Pulmonary artery endothelial cell (primary cell): ENCODE measurements around the gene HOXA10. TPM values are rescaled to one million over a fixed set of nuclear protein-coding genes. Genes with fewer than 3 reads are reported as not detected.

Experiments
- DNase-seq: peaks from one replicate; pipeline ENCODE4 v3.0.0-alpha.2; 2011; ENCODE audit warnings: low read depth, low spot score
- total RNA-seq: library from RNA; depleted of rRNA; stranded (reverse); fragments of >200 nt; gene quantifications from 2 replicates; pipeline ENCODE4 v1.2.3, GENCODE V29; 2014

Gene HOXA10
- total RNA-seq, 1 donor from 2014 or later, result 0.07 TPM

DNA sequence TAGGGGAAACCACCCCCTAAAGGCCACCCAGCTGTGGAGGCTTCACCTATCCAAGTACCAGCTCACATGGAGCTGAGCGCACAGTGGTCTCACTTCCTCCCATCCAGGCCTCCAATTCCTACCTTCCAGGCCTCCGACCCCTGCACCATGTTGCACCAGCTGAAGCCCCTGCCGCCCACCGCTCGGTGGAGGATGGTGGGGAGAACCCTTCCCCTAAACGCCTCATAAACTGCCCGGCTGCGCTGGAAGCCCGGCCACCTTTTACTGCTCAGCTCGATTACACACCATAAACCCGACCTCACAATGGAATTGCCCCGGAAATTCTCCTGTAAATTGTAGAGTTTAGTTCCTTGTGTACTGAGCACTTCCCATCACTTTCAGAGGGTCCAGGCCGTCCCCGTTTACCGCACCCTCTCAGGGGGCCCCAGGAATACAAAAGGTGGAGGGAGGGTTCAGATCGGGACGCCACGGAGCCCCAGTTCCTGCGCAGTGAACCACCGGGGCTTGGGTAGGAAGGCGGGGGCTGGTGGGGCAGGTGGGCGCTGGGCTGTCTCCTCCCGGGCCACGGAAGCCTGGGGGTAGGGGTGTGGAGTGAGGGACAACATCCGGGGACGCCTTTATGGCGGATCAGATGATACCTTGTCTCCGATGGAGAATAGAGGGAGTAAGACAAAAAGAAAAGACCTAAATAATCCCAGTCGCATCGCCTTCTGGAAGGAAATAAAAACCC is 16.3 kb downstream of the HOXA10 start:
- DNase-seq, result no peak

DNA sequence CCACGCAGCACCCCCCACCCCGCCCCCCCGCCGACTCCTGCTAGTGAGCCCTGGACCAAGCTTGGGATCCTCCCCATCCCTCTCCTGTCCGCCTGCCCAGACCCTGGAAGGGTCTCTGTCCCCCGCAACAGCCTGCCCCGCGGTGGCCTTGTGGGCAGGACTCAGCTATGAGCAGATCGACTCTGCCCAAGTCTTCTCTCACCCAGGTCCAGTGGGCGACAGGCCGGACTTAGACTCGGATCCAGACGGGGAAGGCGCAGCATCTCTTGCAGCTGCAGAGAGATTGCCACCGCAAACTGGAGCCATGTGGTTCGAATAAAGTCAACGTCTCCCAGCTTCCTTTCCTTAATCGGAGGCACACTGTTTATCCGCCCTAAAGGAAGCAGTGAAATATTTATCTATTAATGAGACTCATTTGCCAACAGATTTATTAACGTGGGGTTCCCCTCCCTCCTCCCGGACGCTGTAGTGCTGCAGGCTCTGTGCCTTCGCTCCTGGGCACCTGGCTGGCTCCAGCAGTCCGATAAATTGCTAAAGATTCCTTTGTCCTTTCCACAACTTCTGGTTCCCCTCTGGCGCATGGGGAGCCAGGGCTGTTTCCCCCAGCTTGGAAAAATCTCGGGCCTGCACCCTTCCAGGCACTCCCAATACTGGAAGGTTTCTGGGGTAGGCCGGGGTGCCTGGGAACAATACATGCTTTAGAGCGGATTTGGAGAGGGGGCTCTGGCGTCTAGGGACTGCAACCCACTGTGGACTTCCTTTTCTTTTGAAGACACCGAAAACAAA is 17.0 kb downstream of the HOXA10 start:
- no peak for DNase-seq

DNA sequence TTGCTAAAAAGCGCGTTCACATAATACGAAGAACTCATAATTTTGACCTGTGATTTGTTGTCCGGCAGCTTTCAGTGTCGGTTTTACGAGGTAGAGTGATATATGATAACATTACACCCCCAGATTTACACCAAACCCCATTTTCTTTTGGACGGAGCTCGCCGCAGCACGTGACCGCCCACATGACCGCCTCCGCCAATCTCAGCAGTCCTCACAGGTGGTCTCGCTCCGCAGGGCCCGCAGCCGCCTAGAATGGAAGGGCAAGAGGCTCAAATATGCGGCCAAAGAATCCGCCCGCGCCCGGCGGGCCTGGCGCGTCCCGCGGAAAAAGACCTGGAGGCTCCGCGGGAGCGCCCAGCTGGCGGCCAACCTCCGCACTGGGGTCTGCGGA is 17.6 kb downstream of the HOXA10 start, which contains the start of gene HOXA7:
HOXA7 (minus strand) TSS at position 168 of the 391 bp plus-strand sequence; CDS start at position 38, 130 bp downstream.
- DNase-seq, result no peak

DNA sequence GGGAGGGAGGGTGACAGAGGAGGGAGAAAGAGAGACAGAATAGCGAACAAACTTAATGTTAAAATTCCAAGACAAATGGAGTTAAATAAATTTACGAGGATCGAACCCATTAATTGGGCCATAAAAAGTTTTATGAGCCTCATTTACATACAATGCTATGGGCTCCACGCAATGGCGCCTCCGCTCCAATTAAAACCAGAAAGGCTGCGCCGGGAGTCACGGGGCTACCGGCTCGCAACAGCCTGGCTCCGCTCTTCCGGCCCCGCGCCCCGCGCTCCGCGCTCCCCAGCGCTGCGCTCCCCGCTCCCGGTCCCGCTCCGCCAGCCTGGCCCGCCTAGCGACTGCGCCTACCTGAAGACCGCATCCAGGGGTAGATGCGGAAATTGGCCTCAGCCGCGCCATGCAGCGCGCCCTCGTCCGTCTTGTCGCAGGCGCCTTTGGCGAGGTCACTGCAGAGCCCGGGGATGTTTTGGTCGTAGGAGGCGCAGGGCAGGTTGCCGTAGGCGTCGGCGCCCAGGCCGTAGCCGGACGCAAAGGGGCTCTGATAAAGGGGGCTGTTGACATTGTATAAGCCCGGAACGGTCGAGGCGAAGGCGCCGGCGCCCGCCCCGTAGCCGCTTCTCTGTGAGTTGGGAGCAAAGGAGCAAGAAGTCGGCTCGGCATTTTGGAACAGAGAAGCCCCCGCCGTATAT is 18.2 kb downstream of the HOXA10 start:
- DNase-seq, result no peak

DNA sequence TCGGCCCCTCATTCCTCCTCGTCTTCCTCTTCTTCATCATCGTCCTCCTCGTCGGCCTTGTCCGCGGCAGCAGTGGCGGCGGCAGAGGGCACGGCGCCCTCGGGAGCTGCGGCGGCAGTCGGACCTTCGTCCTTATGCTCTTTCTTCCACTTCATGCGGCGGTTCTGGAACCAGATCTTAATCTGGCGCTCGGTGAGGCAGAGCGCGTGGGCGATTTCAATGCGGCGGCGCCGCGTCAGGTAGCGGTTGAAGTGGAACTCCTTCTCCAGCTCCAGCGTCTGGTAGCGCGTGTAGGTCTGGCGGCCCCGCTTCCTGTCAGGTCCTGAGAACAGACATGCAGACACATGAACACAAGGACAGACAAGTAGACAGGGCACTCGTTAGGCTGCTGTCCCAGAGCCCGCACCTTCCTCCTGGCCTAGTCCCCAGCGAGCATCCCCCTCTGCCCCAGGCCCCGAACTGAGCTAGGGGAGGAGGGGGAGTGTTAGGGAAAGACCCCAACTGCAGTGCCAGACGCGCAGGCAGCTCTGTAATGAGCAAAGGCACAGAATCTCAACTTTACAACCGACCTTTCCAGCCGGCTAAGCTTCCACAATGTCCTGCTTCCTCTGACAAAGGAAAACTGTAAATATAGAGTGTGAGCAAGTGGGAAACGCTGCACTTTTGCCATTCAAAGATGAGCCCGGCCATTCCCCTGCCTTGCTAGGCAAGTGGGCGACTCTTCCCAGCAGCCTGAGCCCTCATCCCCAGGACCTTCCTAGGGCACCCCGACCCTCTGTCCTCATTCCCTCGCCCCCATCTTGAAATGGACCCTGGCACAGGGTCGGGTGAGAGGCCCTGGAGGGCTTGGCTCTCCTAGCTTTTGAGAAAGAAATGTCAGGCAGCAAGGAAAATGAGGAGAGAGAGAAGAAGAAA is 19.0 kb downstream of the HOXA10 start:
- DNase-seq, result no peak

DNA sequence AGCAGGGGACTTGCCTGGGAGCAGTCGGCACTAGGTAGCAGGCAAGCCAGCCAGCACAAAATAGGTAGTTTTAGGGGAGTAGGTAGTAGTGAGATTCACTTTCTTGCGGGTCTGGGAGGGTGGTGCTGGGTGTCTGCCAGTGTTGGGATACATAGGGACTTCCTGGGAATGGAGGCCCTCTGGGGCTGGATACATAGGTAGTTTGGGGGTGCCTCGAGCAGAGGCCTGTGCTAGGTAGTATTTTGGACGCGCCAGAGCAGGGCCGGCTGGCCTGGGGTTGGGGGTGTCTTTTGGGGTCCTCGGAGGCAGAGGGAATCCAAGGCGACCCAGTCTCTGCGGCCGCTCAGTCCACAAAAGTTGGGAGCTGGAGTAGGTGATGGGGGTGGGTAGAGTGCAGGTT is 19.8 kb downstream of the HOXA10 start:
- no peak for DNase-seq

DNA sequence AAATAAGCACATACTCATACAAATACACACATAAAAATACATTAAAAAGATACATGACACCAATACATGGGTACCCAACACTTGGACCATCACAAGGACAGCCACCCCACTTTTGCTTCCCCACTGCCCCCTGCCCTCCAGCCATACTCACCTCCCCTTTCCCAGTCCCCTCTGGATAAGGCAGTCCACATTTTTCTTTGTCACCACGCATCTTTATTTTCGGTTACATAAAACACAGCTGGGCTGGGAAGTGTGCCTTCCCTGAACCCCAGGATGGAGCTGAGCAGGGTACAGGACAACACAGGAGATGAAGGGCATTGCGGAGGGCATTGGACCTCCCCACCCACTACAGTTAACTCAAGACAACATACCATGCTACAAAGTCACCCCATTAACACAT is 20.6 kb downstream of the HOXA10 start:
- no peak for DNase-seq

DNA sequence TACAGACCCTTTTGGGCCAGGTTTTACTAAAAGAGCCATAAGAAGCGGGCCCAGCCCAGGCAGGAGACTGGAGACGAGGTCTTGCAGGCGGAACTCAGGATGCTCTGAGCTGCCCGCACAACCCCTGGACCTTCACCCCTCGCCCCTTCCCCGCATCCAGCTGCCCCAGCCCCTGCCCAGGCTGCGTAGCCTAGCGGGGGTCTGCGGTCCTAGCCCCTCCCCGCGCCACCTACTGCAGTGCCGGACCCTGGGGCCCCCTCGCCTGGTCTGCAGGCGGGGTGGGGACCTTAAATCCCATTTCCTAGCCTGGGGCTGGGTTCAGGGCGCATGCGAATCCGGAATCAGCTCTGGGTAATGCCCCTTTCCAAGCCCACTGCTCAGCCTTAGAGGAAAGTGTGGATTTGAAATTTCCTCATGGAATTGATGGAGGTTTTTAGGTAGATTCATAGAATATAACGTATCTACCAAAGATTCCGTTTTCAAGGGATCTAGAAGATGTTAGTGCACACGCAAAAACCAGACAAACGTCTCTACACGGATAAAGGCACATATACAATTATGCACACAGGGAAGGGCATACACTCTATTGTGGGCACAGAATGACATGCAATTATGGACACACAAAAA is 21.2 kb downstream of the HOXA10 start:
- DNase-seq, result no peak

DNA sequence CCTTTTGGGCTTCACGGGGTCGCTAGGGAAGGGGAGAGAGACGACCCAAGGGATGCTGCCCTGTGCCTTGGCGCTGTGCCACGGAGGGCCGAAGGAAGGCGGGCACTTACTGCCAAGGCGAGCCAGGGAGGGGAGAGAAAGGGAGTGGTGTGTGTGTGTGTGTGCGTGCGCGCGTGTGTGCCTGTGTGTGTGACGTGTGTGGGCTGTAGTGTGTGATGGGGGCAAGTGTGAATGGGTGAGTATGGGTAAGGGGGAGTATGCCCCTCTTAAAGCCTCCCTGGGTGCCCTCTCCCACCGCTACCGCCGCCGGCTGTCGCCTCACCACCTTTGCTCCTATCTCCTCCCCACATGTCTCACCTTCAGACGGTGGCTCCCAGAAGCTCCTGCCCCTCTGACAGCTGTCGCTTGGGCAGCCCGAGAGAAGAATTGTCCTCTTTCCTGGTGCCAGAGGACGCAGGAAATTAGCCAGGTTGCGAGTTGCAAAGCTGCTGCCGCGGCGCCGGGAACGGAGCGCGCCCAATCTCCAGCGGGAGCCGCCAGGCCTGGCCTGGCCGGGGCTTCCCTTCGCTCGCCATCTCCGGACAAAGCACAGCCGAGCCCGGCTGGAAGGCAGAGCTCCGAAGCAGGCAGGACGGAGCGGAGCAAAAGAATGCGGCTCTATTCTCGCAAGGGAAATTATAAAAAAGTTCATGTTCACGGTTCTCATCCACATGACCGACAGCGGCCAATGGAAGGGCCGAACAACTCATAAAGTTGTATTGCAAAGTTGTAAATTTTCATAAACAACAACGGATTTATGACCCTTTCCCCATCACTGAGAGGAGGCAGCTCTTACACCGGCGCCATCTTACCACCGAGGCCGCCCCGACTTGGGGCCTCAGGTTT is 21.9 kb downstream of the HOXA10 start, which contains the start of gene HOXA3:
HOXA3 (minus strand) TSS at position 653 of the 885 bp plus-strand sequence. CDS start 41,943 bp downstream, outside the sequence.
- no peak for DNase-seq

DNA sequence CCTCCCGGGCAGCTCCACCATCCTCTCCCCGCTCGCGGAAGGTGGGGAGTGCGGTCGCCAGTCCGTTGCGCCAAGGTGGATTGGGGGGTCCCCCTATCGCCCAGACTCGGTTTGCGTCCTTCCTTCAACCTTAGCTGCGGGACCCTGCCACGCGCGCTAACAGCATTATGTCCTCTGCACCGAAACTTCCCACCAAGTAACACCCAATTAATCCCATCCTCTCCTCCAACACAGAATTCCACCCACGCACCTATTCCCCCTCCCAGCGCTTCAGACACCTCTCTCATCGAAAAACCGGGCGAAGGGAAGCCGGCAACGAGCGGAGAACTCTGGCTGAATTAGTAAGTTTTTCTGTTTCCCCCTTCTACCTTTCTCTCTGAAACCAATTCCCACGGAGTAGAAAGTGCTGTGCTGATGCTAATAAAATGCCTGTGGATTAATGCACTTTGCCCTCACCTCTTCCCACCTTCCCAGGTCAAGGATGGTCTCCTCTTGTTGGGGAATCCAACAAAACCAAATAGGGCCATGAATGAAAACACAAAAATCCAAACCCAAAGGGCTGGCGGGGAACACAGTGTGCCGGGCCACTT is 22.7 kb downstream of the HOXA10 start:
- no peak for DNase-seq

DNA sequence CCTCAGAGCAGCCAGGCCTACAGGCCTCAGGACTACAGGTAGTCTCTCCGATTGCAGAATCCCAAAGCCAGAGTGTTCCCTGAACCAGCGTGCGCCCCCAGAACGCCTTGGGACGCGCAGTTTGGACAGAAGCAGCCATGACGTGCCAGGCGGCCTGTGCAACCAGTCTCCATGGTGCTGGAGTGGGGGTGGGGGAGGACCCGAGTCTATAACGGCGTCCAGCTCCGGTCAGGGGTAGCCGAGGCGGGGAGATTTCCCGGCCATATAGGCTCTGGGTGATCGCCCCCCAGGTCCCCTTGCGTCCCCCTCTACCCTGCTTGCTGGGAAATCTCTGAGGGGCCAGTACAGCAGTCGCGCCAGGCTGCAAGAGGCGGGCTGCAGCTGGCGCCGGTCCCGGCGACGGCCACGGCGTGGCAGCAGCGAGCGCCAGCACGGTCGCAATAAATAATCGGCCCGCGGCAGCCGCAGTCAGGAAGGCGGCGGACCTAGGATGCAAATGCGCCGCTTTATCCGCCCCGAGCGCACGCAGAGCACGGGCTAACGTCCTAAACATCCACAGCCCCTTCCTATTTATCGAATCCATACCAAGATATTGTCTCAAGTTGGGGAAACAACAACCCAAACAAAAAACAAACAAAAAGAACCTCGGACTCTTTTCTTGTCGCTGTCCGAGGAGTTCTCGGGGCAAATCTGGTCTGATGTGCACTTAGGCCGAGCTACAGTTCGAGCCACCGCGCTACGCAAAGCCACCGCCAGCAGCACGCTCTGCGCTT is 23.4 kb downstream of the HOXA10 start:
- DNase-seq, result no peak

DNA sequence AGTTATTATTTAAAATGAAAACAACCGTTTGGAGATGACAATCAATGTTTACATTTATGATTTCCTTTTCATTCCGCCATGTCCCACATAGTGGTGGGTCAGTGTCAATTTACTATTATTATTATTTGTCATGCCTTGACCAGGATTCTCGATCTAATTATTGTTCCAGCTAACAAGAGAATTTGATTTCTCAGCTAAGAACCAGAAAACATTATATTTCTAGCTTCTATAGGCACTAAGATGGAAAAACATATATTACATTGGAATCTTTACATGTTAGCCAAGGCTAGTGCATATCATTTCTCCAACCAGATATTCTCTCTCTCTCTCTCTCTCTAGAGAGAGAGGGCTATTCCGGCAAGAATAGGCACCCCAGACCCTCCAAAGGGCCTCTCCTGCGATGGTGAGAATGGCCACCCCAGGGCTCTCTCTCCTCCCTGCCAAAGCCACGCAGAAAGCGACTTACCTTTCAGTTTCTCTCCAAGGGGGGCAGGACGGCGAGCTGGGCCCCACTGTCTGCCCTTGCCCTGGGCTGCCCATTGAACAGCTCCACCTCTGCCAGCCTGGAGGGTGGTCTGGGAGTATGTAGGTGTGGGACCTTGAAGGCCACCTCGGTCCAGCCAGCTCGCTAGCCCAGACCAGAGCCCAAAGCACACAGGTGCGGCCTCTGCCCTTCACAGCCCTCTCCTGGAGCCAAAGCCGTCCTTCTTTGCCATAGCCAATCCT is 24.1 kb downstream of the HOXA10 start:
- DNase-seq, result no peak

DNA sequence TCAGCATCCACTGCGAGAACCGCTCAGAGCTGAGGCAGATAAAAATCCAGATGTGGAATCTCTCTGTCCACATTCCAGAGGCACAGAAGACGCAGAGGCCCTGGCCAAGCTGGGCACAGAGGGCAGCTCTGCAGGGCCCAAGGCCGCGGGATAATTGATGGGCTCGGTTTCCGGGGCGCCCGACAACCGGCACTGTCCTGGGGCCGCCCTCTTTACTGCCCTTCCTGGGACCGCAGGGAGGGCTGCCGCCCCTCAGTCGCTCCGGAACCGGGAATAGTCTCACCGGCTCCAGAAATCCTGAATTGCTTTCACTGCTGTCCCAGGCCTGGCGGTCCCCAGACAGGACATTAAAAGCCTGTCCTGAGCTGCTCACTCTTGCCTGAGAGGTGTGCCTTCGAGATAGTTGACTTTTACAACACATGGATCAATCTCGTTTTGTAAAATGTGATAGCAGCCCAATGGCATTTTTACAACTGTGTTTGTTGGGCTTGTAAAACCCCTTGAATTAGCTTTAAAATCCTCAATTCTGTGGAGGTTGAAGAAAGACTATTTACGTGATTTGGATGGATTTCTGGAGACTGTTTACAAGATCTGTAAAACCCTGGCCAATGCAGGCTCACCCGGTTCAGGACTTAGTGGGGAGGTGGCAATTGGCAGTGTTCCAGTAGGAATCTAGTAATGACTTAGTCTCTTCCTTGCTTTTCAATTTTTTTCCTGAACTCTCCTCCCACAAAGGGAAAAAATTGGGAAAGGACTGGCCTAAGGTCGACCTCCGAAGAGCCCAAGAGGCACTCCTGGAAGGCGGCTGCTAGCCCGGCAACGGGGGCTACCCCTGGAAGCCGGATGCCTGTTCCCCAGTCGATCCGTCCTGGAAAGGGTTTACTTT is 25.1 kb downstream of the HOXA10 start:
- DNase-seq, result no peak

DNA sequence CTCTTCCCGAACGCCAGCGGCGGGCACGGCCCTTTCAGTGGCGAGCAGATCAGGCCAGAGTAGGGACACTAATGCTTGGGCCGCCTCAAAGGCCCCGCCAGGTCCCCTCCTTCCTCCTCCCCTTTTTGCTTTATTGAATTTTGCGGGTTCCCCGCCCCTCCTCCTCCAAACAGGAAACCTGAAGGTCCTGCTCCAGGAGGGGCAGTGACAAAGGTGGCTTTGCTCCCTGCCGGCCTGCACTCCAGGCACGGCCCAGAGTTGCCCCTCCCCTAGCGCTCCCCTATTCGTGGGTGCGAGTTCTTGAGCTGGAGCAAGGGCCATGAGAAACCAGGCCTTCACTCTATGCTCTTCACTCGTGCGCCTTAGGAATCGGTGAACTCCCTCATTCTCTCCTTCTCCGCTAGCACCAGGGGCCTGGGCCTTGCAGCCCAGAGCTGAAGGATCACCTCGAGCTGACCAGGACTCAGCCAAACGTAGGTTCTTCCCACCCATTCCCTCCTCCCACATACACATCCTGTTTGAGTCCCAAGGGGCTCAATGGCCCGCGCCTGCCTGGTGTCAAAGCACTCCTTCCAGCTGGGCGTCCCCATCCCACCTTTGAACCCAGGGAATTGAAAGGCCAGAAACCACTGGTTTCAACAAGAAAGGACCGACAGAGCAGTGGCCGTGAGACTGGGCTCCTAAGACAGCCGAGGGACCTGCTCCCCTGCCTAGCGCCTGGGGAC is 25.9 kb downstream of the HOXA10 start:
- no peak for DNase-seq

DNA sequence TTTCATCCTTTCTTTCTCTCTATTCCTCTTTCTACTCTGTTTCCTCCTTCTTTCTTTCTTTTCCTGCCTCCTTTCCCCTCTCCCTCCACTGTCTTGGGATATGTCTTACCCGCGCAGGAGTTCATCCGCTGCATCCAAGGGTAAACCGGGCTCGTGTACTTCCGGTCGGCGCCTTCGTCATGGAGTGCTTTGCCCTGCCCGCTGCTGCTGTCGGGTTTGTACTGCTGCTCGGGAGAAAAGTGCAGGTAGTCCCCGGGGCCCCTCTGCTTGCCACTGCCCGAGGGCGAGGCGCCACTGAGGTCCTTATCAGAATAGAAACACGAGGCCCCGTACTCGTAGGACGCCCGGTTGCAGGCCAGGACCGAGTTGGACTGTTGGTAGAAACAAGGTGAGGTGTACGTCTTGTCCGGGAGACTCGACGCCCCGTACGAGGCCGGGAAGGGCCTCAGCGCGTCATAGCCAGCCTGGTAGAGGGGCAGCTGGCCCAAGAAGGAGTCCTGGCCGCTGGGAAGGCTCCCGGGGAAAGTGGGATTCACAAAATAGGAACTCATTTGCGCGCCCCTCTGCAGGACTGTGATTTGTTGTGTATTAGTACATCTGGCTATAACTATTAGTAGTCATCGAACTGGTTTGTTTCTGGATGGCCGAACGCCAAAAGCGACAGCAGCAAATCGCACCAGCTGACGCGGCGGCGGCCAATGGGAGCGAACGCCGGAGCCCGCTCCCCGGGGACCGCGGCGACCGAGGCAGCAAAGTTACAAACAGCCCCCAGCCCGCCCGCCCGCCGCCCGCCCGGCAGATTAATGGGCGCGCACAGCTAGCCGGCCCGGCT is 26.7 kb downstream of the HOXA10 start, which contains the start of gene HOXA6:
HOXA6 (minus strand) TSS at position 576 of the 832 bp plus-strand sequence; CDS start at position 551, 25 bp downstream.
- no peak for DNase-seq
